Measurements from ENCODE around the gene SESN3. TPM values are rescaled to one million over a fixed set of nuclear protein-coding genes. Genes with fewer than 3 reads are reported as not detected.
"Not testable (repeated sequence)": the region's sequence is repeated elsewhere in the genome, so short reads cannot be mapped to it uniquely, and the experiment has no call there.

SESN3 gene, protein sequence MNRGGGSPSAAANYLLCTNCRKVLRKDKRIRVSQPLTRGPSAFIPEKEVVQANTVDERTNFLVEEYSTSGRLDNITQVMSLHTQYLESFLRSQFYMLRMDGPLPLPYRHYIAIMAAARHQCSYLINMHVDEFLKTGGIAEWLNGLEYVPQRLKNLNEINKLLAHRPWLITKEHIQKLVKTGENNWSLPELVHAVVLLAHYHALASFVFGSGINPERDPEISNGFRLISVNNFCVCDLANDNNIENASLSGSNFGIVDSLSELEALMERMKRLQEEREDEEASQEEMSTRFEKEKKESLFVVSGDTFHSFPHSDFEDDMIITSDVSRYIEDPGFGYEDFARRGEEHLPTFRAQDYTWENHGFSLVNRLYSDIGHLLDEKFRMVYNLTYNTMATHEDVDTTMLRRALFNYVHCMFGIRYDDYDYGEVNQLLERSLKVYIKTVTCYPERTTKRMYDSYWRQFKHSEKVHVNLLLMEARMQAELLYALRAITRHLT
- 19.5 TPM for total RNA-seq
- long read RNA-seq, partial matches to known transcripts, result 0 of 1 reads
- long read RNA-seq, other reads (novel, unspliced or antisense), result 1 of 1 reads

DNA sequence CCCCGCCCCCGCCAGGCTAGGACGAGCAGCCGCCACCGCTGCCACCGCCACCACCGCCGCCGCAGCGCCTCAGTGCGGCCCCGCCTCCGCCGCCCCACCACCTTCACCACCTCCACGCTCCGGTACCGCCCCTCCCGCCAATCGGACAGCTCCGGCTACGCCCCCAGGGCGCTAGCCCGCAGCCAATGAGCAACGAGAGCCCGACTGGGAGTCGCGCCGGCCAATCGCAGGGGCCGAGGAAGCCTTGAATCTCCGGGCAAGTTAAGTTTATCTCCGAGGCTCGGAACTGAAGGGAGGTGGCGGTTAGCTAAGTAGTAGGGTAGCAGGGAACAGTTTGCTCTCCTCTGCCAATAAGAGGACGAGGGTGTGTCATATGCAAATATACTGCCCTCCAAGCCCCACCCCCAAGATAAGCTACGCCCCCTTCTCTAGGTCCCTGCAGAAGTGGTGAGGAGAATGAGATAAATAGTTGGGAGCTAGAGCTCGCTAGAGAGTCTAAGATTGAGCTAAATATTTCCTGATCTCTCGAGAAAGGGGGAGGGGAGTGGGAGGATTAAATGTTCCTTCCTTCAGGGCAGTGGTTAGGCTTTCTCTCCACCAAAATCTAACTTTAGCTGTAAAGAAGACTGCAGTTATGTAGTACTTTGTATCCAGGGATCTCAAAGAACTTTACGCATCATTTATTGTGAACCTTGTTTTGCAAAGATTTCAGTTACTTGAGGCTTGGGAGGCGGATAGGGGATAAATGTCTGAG is at the start of gene SESN3:
TSS of gene SESN3 (minus strand) at position 76 of the 754 bp plus-strand sequence. CDS start 342 bp downstream, outside the sequence.
- DNase-seq (ENCODE audit: low spot score), result peak; percentile 100

DNA sequence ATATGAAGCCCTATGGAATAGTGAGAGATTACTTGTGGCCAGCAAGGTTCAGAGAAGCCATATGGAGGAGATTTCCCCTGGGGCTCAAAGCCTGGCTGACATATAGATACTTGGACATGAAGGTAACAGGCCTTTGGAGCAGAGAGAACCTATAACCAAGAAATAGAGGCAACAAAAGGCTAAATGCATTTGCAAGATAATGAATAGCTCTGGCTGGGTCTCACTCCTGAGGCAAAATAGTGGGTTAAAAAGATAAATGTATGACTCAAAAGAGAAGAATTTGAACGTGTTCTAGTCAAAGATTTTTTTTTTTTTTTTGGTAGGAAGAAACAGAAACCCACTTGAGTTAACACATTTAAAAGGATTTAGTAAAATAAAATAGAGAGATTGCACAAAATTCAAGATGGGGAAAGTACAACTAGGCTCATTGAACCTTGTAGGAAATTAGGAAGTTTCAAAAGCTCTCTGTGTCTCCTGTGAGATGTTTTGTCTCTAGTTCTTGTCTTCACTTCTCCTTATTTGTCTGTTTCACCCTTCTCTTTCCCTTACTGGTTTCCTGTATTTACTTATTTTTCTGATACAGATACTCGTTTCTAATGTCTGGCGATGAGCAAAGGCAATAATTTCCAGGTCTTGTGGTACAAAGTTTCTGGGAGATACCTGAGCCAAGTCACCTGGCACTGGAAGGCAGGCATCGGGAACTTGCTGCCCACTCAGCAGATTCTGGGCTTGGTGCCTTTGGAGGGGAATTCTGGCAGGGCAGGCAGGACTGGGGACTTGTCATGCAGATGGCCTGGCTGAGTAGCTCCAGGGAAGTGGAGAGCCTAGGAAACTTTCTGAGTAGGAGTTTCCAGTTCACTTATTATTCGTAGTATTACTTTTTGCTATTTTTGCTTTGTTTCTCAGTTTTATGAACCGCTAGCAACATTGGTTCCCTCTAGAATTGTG is 49.2 kb upstream of the SESN3 start:
- no peak for DNase-seq (ENCODE audit: low spot score)

DNA sequence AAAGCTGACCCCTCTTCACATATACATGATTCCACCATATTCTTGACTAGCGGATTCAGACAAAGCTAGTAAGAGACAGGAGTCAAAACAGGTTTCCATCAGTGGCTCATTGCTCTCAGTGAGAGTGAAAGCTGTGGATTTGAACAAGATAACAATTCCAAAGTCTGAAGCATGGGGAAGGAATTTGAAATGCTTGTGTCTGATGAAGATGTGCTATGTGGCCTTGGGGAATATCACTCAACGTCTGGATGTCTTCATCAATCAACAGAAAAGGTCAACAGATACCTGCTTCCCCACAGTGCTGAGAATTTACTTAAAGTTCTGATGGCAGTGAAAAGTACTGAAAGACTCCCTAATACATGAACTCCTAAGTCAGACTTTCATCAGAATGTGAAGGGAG is 46.9 kb upstream of the SESN3 start:
- no peak for DNase-seq (ENCODE audit: low spot score)

DNA sequence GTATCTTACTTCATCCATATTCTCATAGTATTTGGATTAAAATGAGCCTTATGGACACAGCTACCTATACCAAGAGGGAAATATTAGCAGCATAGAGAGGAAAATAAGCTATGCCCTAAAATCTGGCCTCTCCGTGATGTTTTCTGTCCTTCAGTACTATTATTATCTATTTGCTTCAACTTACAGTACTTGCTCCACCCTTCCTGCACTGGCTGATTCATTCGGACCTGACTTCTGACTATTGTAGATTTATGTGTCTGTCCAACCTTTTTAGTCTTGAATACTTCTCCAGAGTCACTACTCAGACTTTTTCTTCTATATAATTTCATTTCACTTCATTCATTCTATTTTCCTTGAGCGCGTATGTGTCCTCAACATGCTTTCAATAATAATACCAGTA is 45.1 kb upstream of the SESN3 start:
- no peak for DNase-seq (ENCODE audit: low spot score)

DNA sequence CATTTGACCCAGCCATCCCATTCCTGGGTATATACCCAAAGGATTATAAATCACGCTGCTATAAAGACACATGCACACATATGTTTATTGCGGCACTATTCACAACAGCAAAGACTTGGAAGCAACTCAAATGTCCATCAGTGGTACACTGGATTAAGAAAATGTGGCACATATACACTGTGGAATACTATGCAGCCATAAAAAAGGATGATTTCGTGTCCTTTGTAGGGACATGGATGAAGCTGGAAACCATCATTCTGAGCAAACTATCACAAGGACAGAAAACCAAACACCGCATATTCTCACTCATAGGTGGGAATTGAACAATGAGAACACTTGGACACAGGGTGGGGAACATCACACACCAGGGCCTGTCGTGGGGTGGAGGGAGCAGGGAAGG is 42.6 kb upstream of the SESN3 start:
- not testable (repeated sequence) for DNase-seq (ENCODE audit: low spot score)

DNA sequence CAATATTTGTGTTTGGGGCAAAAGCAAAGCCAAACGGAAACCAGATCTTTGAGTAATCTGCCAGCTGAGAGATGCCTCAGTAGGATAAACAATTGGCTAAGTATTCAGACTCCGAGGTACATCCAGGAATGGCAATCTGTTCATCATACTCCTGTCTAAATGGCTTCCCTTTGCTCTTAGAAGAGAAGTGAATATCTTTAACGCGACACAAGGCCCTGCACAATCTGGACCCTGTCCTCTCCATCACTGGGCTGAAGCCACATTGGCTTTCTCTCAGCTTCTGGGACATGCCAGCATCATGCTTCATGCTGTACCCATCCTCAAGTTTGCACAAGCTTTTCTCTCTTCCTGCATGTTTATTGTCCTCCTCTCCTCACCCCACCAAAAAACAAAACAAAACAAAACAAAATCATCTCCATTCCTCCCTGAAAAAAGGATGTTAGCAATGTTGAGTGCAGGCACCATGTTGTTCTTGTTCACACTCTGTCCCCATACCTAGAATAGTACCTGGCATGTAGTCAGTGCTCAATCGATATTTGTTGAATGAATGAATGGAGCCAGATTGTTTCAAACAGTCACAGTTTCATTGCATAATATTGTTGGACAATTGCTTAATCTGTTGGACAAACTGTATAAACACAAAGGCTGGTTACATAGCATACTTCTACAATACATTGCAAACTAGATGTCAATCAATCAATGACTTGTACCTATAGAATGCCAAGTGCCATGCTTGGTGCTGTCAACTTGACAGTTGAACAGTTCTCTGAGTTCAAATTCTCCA is 38.2 kb upstream of the SESN3 start:
- DNase-seq (ENCODE audit: low spot score), result no peak

DNA sequence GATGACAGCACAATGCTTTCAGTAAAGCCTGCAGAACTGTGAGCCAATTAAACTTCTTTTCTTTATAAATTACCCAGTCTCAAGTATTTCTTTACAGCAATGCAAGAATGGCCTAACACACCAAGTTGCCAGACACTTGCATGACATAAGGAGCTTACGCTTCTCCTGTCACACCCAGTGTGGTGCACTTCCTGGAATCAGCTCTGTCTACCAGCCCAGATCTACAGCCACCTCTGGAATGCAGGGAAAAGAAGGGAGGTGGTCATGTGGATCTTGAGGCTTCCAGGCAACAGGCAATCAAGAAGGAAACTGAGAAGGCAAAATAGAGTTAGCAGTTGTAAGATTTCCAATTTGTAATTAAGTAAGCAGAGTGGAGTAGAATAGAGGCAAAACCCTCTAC is 37.4 kb upstream of the SESN3 start:
- DNase-seq (ENCODE audit: low spot score), result no peak

DNA sequence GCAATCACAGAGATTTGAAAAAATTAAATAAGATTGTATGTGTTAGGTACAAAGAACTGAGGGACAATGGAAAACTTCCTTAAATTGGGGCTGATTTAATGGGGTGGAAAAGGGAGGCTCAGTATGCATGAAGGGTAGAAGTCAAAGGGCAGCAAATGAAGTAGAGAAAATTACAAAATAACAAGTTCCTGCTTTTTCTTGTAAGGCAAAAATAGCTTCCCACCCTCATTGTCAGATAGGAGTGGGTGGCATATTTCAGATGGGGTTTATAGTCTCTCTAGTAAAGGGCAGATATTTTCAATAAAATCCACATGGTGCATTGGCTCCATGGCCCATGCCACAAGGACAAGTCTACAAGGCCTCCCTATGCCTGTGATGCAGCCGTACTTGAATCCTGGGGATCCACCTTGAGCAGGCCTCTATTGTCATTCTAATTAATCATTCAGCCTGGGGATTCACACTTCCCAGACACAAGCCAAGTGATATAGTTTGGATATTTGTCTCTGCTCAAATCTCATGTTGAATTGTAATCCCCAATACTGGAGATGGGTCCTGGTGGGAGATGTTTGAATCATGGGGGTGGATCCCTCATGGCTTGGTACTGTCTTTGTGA is 36.7 kb upstream of the SESN3 start:
- no peak for DNase-seq (ENCODE audit: low spot score)

DNA sequence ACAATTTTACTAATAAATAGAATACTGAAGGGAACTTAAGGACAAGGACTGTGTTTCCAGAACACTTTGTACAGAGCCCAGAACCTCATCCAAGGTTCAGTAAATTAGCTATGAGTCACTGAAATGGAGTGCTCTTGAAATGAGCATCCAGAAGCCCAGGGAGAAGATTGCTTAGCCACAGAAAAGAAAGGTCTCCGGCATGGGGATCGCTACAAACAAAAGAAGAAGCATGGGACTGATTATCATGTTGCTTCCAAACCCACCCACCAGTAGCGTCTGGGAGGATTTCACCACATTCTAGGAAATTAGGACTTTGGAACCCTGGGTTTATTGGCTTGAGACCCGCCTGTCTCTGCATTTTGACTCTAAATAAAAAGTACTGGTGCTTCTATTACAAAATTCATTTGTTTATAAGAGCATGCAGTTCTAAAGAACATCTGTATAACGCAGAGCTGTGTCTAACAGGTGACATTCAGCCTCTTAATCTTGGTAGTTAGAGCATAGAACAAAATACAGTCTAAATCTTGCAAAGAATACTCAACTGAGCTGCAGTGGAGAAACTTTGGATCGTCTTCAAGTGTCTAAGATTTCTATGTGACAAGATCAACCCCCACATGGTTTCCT is 35.9 kb upstream of the SESN3 start:
- DNase-seq (ENCODE audit: low spot score), result no peak

DNA sequence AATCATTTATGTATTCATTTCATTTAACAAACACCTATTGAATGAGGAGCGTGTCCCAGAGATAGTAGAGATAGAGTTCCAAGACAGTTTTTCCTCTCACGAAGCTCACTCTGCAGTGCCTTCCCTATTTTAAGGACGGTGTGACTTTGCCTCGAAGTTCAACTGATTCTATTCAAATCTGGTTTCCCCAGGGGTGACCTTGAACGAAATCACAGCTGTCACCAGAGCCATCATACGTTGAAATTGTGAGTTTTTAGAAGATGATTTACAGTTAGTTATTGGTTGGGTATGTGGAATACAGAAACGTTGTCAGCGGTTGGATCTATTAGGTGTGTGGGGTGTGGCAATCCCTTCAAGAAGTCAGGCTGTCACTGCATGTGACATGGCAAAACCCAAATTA is 33.9 kb upstream of the SESN3 start:
- no peak for DNase-seq (ENCODE audit: low spot score)

DNA sequence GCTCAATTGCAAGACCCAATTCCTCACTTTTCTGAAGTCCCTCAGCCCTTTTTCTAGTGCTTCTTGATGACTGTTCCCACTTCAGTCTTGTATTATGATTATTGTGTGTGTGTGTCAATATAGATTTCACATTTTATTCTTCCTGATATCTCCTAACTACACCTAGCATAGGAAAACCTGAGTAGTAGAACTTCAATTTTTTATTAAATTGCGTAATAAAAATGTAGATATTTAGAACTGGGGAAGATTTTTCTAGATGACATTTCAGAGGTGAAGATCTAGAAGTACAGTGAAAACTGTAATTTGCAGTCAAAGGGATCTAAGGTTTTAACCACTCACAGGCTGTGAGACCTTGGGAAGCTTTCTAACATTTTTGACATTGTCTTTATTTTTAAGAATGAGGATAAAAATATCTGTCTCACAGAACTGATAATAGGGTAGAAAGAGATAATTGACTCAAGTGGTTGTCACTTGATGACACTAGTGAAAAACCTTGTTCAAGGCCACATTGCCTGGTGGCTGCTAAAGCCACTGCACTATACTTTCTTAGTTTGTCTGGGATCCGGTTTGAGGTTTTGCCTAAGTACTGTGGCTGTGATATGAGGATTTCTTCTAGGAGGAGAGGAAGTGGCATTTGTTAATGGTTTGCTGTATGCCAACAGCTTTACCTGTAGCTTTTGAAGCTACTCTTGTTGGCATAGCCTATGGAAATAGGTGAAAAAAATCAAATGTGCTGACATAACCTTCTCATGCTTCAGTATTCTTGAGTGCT is 32.2 kb upstream of the SESN3 start:
- no peak for DNase-seq (ENCODE audit: low spot score)

DNA sequence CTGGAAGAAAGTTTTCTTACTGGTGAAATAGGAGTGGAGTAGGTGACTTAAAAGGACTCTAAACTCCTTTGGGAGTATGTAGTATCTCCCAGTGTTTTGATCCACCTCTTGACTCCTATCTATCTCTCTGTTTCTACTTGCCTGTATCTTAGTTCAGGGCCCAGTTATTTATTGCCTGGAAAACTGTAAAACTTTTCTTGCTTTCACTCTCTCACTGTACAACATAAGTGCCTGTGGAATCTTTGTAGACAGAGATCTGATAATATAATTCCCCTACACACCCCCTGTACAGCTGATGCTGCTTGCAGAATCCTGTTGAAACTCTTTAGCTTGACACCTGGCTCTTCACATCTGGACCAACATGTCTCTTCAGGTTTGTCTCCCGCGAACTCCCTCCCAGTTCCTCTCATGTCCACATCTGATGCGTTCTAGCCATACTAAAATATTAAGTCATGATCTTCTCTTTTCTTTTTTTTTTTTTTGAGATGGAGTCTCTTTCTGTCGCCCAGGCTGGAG is 26.5 kb upstream of the SESN3 start:
- no peak for DNase-seq (ENCODE audit: low spot score)

DNA sequence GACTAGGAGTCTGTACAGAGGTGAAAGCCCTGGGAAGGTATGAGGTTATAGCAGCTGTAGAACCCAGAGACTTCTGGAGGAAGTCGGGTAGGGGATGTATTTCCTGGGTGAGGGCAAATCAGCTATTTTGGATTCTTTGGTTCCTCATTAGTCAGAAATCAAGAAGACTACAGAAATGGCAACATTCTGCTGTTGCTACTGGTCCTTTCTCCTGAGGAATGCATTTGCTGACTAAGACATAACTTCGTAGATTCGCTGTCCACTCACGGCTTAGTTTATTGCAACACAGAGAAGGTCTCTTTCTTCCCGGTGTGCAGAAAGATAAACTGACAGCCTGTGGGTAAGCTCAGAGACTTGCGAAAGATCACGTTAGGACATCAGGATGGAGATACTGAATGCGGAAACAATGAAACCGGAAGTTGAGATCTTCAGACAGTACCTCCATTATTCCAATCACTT is 25.3 kb upstream of the SESN3 start:
- no peak for DNase-seq (ENCODE audit: low spot score)

DNA sequence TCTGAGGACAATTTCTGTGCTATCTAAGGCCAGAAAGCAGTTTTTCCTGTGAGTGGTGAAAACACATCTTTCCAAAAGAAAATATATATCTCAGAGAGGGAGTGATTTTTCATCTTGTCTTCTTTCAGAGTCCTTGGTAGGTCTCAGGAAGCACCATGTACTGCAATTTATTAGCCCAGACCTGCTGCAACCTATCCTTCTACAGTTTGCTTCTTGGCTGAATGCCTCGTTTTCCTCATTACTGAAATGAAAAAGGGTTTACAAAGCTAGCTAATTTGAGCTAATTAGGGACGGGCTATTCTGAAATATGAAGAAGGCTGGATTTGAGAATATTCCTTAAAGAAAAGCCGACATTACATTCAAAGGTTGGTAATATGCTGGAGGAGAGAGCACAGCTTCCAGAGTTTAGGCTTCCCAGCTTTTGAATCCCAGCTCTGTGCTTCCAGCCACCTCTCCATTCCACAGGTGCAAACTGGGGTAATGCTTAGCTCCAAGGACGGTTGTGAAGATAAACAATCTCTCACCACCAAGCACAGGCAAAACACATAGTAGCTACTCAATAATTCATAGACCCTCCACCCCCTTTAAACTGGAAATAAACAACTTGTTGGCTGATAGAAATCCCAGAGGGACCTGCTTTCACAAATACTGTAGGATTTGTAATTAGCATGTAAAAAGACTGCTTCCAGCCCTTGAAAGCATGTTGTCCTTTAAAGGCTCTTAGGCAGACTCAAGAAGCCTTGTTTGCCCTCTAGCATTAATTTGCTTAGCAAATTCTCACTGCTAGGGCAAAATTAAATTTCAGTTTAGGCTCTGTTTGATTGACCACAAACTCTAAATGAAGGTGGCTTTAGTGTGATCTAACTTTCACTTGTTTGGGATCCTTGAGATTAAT is 24.5 kb upstream of the SESN3 start:
- no peak for DNase-seq (ENCODE audit: low spot score)

DNA sequence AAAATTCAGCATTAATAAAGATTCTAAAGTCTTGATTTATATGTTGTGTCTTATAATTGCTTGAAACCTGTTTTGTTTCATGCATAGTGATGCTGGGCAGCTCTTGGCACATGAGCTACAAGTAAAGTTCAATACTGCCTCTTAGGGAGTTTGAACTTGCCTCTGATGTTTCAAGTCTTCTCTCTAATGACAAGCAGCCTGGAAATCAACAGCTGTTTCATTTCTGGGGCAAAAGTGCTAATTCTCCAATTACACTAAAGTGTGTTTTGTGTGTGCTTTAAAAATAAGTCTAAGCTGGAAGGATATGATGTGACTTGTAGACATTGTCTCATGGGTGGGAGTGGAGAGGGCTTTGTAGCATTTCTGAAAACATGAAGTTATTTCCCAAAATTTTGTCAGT is 23.7 kb upstream of the SESN3 start:
- DNase-seq (ENCODE audit: low spot score), result no peak

DNA sequence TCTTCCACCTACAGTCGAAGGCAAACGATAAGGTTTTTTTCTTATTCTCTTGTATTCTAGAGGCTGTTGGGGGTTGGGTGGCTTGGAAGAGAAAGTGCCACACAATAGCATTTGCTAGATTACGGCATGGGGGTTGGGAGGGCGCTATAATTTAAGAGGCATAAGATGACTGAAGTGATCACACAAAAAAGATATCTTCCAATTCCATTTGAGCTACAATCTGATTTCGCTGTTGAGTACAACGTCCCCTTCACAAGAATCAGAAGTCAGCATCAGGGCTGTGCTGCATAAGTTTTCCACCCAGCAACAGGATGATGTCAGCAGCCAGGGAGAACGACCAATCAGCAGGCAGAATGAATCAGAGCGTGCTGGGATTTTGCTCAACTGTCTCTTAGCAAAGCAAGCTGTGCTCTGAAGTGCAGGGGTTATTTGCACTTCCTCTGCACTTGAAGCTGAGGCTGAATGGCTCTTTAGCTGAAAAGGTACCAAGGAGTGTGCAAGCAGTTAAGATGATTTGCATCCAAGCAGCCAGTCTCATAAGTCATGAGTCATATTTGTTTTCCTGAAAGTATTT is 23.2 kb upstream of the SESN3 start:
- DNase-seq (ENCODE audit: low spot score), result no peak

DNA sequence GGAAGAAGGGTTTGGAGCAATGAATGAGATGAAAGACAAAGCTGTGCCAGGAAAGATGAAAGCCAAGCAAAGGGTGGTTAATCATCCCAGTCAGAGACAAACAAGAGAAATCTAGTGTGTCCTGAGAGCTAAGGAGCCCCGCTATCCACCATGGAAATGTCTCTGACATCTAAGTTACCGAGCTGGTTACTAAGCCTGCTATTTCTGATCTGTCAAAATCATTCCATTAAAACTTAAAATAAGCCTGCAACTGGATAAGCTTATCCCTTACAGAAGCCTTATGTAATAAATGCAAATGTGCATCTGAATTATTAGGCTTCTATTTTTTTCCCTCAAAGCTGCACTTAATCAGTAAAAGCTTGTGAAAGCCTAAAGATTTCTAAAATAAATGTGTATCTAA is 22.1 kb upstream of the SESN3 start:
- no peak for DNase-seq (ENCODE audit: low spot score)

Data from mesenteric fat pad (tissue), 1 donor.